HL-60 (cell line): ENCODE measurements around the gene FAM234B.

Experiments used
- CTCF ChIP-seq: IDR thresholded peaks from one replicate; pipeline ENCODE4 v1.5.1; 2011; ENCODE audit warnings: low read length, control low read depth, inconsistent platforms; ENCODE audit not compliant: insufficient read depth
- GABPA ChIP-seq: IDR thresholded peaks from 2 replicates; pipeline ENCODE4 v1.6.1; 2012; ENCODE audit warnings: low read depth
- POLR2AphosphoS5 ChIP-seq: IDR thresholded peaks from 2 replicates; pipeline ENCODE4 v1.6.1; 2012; ENCODE audit warnings: low read depth
- REST ChIP-seq: IDR thresholded peaks from 2 replicates; pipeline ENCODE4 v1.6.1; 2012; ENCODE audit warnings: low read depth; ENCODE audit not compliant: insufficient replicate concordance
- SPI1 ChIP-seq: IDR thresholded peaks from 2 replicates; pipeline ENCODE4 v1.6.1; 2012; ENCODE audit warnings: low read depth, mild to moderate bottlenecking, borderline replicate concordance

- no peak for TF ChIP-seq CTCF
- TF ChIP-seq POLR2AphosphoS5: no peak
- TF ChIP-seq GABPA: no peak
- TF ChIP-seq REST: no peak
- TF ChIP-seq SPI1: peak; percentile 57; the same call in 1 of the 2 replicates
These were observed 19.7 kb upstream of the FAM234B start for GRCh38 chr12:13024531-13024916.
